NCI-H1092 (cell line): Measurements from ENCODE around the gene FAM236D.
"Not testable (repeated sequence)": the region's sequence is repeated elsewhere in the genome, so short reads cannot be mapped to it uniquely, and the experiment has no call there.

Source experiments
- DNase-seq: peaks from one replicate; lab custom pipeline; 2025; lab: John Stamatoyannopoulos, UW

FAM236D gene

DNA sequence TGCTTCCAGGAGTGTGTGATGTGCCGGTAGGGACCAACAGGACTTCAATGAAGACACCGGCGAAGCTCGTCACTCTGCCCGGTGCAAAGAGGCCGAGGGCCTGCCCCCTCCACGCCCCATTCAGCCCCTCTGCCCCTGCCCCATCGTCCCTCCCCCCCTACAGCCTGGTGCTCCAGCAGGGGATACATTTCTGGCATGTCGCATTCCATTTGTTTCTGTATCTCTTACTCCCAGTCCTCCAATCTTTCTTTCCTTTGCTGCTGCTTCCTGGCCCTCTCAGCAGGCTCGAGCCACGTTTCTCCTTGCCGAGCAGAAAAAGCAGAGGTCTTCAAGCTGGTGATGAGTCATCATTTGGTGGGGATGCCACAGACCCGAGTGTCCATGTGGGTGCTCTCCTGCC, at the start of gene FAM236D:
TSS of gene FAM236D (minus strand) at position 101 of the 400 bp plus-strand sequence. CDS start at position 1, 100 bp downstream.
- DNase-seq = not testable (repeated sequence)

DNA sequence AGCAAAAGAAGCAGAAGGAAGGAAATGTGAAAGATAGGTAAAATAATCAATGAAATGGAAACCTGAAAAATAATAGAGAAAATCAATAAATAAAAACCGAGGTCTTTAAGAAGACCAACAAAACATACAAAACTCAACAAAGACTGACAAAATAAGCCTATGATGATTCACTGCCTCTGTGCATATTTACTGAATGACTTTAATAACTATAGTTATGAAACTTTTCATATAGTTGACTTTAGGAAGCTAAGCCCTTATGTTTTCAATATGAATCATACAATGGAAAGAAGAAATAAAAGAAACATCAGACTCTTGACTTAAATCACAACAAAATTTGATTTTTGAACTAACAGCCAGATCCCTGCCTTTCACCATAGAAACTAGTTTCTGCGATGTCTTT, 29.5 kb upstream of the FAM236D start:
- DNase-seq = not testable (repeated sequence)

GRCh38 chrX:72830701-72831100, 22.7 kb upstream of the FAM236D start:
- not testable (repeated sequence) for DNase-seq

DNA sequence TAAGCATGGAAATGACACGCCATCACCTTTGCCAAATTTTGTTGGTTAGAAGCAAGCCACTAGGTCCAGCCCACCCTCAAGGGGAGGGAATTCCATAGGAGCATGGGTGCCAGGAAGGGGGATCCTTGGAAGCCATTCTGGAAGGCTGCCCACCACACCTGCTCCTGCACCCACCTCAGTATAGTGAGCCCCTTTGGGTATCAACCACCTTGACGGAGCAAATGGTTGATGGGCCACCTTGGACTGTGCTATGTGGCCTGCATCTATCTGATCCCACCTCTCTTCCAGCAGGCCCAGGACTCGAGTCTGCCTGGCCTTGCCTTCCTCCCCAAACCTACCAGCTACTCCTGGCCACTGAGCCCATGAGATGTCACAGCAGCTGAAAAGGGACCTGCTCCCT, 17.6 kb downstream of the FAM236D start:
- DNase-seq = not testable (repeated sequence)

GRCh38 chrX:72788142-72788541, 19.9 kb downstream of the FAM236D start:
- DNase-seq = not testable (repeated sequence)

DNA sequence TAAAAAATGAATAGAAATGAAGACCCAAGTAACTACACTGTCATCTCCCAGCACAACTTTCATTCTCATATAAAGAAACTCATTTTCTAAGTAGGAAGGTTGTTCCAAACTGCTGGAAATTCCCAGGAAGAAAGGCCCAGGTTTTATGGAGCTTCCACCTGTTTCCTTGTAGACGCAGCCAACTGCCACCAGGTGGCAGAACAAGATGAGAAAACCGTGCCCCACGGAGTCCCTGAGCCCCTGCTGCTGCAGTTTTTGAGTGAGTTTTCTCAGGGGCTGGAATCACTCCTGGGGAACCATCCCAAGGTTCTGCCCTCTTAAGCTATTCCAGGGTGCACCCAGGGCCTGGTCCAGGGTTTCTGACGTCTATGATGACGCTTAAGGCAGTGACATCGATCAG, 24.0 kb downstream of the FAM236D start:
- not testable (repeated sequence) for DNase-seq

- DNase-seq = not testable (repeated sequence)
Observed at GRCh38 chrX:72783365-72783936, 24.6 kb downstream of the FAM236D start.

- not testable (repeated sequence) for DNase-seq
Observed at GRCh38 chrX:72782560-72782959, 25.4 kb downstream of the FAM236D start, which contains the start of gene FAM236B. FAM236B (minus strand) TSS chrX:72782660; CDS start chrX:72782560, 100 bp downstream.

GRCh38 chrX:72778146-72778545, 29.9 kb downstream of the FAM236D start:
- DNase-seq = not testable (repeated sequence)

- DNase-seq = not testable (repeated sequence)
Observed at GRCh38 chrX:72777467-72777790, 30.6 kb downstream of the FAM236D start.

- not testable (repeated sequence) for DNase-seq
Observed at GRCh38 chrX:72776653-72777466, 31.1 kb downstream of the FAM236D start, which contains the start of gene DMRTC1B. DMRTC1B (plus strand) TSS chrX:72776890; CDS start chrX:72845136, 68,246 bp downstream.

- not testable (repeated sequence) for DNase-seq
Observed at GRCh38 chrX:72760454-72760853, 47.6 kb downstream of the FAM236D start.
